Bladder microvascular endothelial cell (primary cell): Measurements from ENCODE around the gene MEMO1. TPM values are rescaled to one million over a fixed set of nuclear protein-coding genes. Genes with fewer than 3 reads are reported as not detected.

Experiments used
- total RNA-seq: library from RNA; depleted of rRNA; stranded (reverse); fragments of >200 nt; gene quantifications from 2 replicates; pipeline ENCODE4 v1.2.3, GENCODE V29; 2014

The MEMO1 gene
- 25.6 and 35.9 TPM in 2 replicates for total RNA-seq

GRCh38 chr2:32010670-32011484 is at the start of gene MEMO1:
Gene MEMO1, minus strand, starts transcription at chr2:32011008. Its CDS starts 761 bp downstream, at chr2:32010247.

GRCh38 chr2:32039447-32040219 is 28.8 kb upstream of the MEMO1 start, which contains the start of gene DPY30:
Gene DPY30, minus strand, starts transcription at chr2:32039805. Its CDS starts 349 bp downstream, at chr2:32039456.

Other genes with a start within 250 kb of the MEMO1 start
- 57.8 and 58.5 TPM in 2 replicates for gene DPY30, start 28.8 kb upstream of the MEMO1 start, total RNA-seq
- gene SPAST, start 52.5 kb upstream of the MEMO1 start, total RNA-seq, result 21.9 and 39.5 TPM in 2 replicates
- gene SLC30A6, start 154.9 kb upstream of the MEMO1 start, total RNA-seq, result 11.8 and 26.9 TPM in 2 replicates